ENCODE measurements around the gene EPG5.

DNA sequence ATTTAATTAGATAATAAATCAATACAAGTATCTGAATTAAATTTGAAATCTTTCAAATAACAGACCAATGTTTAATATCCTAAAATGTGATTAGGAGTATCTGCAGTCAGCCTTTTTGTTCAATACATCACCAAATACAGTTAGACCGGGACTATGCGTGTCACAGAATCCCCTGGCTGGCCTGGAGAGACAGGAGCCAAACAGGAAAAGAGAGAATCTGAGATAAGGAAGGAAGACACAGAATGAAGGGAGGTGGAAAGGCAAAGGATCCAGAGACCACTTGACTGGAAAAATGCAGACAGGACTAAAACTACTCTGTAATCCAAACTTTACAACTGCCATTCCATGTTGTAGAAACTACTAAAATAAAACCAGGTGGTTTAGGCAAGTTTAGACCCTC is 75.3 kb downstream of the EPG5 start:
- TF ChIP-seq, protein P1, sequence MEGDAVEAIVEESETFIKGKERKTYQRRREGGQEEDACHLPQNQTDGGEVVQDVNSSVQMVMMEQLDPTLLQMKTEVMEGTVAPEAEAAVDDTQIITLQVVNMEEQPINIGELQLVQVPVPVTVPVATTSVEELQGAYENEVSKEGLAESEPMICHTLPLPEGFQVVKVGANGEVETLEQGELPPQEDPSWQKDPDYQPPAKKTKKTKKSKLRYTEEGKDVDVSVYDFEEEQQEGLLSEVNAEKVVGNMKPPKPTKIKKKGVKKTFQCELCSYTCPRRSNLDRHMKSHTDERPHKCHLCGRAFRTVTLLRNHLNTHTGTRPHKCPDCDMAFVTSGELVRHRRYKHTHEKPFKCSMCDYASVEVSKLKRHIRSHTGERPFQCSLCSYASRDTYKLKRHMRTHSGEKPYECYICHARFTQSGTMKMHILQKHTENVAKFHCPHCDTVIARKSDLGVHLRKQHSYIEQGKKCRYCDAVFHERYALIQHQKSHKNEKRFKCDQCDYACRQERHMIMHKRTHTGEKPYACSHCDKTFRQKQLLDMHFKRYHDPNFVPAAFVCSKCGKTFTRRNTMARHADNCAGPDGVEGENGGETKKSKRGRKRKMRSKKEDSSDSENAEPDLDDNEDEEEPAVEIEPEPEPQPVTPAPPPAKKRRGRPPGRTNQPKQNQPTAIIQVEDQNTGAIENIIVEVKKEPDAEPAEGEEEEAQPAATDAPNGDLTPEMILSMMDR (conservative IDR thresholded peaks at IDR 0.05; ENCODE audit: low read length), result no peak
- no peak for TF ChIP-seq EZH2phosphoT487 (IDR thresholded peaks at IDR 0.05; ENCODE audit: borderline replicate concordance, low read depth, low read length)
